Fibroblast of skin of left biceps (primary cell): Measurements from ENCODE around the gene MYCBP.
A peak's percentile ranks its signal among the peaks of the same experiment; 100 is the strongest.
"Not testable (repeated sequence)": the region's sequence is repeated elsewhere in the genome, so short reads cannot be mapped to it uniquely, and the experiment has no call there.

Experiments
- DNase-seq, 2 experiments: peaks; one replicate each; pipeline ENCODE4 v3.0.0-alpha.2; 2013; ENCODE audit warnings: low read depth in 2 of 2

MYCBP gene, protein sequence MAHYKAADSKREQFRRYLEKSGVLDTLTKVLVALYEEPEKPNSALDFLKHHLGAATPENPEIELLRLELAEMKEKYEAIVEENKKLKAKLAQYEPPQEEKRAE

DNA sequence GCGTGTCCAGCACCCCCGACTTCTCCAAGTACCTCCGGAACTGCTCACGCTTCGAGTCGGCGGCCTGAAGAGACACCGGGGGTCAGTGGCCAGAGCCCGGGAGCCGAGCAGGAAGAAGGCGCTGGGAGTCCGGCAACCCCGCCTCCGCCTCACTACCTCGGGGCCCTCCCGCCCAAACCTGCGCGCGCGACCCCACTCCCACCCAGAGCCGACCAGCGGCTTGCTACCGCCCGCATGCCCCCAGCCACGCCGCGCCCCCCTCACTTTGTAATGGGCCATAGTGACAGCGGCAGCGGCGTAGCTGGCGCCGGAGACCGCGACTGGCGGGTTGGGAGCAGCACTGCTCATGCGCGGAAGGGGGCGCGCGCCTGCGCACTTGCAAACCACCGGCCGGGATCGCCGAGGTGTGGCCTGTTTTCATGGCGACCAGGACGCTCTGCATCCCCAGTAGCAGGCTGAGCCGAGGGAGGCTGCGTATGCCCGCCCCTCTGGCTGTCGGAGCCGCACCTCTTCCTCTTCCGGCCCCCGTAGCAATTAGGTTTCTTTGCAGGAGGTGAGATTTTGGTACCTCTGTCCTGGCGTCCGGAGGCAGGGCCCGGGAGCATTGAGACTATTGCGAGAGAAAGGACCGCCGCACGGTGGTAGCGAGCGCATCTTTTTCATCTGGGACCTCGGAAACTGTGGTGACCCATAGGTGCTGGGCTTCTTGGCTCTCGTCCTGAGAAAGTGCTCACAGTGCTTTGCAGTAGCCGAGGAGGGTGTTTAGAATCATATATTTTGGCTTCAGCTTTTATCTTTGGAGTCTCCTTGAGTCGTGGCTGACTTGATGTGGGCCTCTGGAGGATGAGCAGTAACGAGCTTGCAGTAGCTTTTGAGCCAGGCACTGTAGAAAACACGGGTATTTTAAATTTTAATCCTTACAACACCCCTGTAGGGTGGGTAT, at the start of gene MYCBP:
Gene MYCBP (minus strand): TSS at position 322 of the 943 bp plus-strand sequence. CDS start 43 bp downstream, at position 279.
- DNase-seq: peak; percentile 81 to 83

DNA sequence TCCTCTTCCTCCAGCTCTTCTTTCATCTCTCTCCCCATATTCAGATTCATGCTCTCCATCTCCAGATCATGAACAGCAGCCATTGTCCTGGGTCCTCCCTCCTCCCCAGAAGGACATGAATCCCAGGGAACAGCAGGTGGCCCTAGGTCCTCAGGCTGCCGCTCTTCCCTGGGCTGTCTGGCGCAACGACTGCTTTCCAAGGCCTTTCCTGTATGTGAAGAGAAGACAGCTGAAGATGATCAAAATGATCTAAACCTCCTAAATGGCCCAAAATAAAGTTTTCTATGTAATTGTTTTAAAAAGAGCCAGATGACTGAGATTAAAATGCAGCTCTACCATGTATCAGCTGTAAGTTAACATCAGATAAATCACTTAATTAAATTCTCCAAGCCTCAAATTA, 46.0 kb upstream of the MYCBP start:
- no peak for DNase-seq

DNA sequence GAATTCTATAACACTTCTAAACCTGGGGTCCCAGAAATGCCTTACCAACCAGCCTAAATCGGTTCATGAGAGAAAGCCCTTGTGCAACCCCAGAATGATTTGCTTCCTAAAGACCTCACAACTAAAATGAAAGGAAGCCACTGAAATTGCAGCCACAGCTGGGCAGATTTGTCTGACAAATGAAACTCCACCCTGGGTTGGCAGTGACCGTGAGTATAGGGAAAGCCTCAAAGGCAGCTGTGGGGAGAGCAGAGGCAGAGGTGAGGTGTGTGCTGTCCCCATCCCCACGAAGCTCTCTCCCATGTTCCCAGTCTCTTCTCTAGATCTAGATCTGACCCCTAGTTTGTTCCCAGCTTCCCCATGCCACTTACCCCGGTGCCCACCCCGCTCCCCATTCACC, 45.4 kb upstream of the MYCBP start:
- DNase-seq: no peak

DNA sequence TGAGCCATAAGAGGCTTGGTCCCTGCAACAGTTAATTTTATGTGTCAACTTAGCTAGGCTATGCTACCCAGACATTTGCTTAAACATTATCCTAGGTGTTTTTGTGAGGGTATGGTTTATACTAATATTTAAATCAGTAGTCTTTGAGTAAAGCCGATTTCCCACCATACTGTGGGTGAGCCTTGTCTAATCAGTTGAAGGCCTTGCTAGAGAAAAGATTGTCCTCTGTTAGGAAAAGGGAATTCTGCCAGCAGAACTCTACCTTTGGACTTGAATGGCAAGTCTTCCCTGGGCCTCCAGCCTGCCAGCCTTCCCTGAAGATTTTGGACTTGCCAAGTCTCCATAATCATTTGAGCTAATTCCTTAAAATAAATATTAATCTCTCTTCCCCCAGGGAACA, 44.6 kb upstream of the MYCBP start:
- no peak for DNase-seq

DNA sequence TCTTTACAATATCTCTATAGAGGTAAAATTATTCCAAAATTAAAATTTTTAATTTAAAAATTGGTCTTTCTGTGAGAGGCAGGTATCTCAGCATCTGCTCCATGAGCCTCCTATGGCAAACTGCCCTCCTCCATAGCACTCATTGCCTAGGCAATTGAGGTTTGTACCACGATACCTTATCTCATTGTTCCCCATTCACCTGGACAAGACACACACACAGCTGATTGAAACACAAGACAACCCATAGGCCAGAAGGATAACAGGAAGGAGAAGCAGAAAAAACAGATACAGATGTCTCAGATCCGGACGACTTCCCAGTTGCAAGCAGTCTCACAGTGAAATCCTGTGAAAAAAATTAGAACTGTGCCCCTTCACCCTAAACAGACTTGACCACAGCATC, 44.2 kb upstream of the MYCBP start:
- no peak for DNase-seq

DNA sequence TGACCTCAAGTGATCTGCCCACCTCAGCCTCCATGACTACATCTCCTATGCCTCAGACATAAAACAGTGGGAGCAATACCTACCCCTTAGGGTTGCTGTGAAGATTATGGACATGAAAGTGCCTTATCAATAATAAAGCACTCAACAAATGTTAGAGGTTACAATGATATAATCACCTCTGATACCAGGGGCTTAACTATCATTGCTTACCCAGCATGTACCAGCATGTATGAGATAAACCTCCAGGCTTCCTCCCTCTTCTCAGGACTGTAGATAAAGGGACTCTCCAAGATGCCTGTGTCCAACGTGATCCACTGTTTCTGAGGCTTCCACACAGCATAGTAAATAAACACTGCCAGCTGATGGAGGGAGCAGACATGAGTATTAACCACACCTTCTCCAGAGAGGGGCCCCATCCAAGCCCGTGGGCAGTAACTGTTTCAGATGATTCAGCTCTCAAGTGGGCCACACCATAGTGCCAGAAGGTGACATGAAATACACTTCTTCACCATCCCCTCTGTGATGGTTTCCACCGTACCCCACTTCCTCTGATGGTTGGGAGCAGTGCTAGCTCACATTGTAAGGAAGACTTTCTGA, 42.3 kb upstream of the MYCBP start:
- no peak for DNase-seq

DNA sequence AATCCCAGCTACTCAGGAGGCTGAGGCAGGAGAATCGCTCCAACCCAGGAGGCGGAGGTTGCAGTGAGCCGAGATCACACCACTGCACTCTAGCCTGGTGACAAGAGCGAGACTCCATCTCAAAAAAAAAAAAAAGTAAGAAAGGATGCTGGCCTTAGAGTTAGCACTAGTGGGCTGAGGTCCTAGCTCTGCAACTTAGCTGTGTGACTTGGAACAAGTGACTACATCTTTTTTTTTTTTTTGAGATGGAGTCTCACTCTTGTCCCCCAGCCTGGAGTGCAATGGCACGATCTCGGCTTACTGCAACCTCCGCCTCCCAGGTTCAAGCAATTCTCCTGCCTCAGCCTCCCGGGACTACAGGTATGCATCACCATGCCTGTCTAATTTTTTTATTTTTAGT, 41.8 kb upstream of the MYCBP start:
- DNase-seq: not testable (repeated sequence)

DNA sequence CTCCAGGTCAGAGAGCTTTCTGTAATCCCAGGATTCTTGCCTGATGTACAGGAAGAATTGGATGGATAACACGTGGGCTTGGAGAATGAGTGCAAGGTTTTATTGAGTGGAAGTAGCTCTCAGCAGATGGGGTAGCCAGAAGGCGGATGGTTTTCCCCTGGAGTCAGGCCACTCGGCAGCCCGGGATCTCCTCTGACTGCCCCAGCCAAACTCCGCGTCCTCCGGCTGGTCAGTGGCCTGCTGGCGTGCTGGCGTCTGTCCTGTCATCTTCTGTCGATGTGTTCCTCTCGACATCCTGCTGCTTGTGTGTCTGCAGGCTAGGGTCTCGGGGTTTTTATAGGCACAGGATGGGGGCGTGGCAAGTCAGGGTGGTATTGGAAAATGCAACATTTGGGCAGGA, 35.7 kb upstream of the MYCBP start:
- DNase-seq: no peak

DNA sequence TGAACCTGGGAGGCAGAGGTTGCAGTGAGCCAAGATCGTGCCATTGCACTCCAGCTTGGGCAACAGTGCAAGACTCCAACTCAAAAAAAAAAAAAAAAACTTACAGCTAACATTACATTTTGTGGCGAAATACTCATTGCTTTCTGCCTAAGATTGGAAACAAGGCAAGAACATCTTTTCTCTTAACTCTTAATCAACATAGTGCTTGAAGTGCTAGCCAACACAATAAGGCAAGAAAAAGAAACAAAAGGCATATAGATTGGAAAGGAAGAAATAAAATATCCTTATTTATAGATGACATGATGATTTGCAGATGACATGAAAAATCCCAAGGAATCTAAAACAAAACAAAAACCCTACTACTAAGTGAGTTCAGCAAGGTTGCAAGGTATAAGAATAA, 32.8 kb upstream of the MYCBP start:
- no peak for DNase-seq

DNA sequence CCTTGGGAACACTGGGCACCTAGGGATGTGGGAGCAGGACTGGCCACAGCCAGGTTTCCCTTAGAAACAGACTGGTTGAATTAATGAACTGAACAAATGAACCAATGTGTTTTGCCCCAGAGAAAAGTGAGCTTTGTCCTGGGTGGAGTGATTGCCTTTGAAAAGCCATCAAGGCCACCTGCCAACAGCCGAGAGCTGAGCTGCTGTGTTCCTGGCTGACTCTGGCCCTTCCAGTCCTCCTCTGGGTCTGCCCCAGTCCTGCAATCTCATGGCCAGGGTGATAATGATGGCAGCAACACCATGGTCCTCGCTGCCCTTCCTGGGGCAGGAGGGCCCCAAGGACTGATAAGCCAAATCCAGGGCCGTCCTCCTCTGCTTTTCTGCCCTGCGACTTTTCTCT, 26.4 kb upstream of the MYCBP start:
- no peak for DNase-seq

DNA sequence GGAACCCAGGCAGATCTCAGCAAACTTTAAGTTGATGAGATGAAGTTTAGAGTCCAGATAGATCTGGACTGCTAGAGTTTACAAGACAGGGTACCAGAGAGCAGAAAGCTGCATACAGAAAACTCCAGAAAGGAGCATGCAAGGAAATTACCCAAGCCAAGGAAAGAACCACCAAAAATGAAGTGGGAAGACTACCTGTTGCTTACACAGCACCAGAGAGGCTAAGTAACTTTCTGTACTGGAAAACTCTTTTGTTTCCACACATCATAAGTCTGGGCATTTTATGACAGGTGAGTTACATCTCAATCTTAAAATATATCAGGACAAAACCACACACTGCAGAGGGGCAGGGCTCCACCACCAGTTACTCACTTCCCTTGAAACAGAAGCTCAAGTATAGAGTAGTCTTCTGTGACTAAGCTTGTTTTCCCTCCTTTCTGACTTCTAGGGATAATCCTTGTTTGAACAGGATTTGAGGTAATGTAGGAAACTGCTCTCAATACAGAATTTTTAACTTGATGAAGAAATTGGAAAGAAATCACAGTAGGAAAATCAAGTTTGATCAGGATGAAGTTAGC, 25.6 kb upstream of the MYCBP start:
- DNase-seq: no peak

DNA sequence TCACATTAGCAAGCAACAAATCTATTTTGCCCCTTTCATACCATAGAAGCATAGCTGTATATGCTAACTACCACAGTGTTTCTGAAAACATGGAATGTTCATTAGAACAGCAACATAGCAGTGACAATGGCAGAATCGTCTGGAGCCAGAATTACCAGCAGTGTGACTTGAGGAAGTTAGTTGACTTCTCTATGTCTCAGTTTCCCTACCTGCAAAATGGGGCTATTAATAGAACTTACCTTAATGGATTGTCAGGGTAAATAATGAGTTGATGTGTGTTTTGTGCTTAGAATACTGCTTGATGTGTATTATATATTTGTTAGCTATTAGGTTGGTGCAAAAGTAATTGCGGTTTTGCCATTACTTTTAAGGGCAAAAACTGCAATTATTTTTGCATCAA, 23.0 kb upstream of the MYCBP start:
- DNase-seq: no peak

DNA sequence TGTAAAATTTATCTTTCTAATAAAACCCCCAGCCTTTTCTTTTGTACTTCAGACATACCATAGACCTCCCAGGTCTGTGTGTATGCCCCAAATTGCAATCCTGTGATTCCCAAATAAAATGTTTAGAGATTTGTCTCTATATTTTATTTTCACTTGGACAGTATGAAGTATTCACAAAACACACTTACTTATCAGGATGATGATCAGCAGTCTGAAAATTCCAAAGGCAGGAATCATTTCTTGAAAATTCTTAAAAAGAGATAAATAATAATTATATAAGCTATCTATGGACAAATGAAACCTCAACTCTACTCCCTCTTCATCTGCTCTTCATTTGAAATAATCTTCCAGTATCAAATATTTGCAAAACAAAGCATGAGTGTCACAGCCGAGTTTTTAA, 19.8 kb upstream of the MYCBP start:
- no peak for DNase-seq

DNA sequence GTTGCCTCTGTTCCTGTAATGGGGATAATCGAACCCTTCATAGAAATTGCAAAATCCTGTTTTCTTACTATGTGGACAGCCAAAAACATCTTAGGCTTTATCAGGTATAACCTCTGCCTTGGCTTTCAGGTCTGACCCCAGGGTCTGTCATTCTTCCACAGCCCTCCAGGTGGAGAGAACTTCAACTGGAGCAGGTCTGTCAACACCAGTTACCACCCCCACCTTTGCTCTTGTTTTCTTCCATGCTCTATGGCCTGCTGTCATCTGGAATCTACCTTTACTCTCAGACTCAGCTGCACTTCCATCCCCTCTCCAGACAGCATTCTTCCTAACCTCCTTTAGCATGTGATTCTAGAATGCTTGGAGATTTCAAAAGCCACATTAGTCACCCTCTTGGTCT, 18.6 kb upstream of the MYCBP start:
- DNase-seq: no peak

DNA sequence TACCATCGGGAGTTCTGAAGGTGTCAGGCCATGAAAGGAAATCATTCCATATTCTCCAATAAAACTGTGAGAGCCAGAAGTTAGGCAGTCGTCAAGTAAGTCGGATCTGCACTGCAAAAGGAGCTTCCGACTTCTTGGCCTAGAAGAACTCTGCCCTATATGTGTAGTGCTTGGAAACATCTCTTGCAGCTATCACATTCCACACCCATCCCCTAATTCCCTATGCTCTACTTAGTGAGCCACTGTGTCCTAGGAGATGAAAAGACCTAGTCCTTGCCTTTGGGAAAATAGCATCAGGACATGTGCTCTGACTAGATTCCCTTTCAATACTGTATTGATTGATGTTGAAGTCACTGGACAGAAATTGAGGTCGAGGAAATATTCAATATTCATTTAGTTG, 16.4 kb upstream of the MYCBP start:
- DNase-seq: no peak

DNA sequence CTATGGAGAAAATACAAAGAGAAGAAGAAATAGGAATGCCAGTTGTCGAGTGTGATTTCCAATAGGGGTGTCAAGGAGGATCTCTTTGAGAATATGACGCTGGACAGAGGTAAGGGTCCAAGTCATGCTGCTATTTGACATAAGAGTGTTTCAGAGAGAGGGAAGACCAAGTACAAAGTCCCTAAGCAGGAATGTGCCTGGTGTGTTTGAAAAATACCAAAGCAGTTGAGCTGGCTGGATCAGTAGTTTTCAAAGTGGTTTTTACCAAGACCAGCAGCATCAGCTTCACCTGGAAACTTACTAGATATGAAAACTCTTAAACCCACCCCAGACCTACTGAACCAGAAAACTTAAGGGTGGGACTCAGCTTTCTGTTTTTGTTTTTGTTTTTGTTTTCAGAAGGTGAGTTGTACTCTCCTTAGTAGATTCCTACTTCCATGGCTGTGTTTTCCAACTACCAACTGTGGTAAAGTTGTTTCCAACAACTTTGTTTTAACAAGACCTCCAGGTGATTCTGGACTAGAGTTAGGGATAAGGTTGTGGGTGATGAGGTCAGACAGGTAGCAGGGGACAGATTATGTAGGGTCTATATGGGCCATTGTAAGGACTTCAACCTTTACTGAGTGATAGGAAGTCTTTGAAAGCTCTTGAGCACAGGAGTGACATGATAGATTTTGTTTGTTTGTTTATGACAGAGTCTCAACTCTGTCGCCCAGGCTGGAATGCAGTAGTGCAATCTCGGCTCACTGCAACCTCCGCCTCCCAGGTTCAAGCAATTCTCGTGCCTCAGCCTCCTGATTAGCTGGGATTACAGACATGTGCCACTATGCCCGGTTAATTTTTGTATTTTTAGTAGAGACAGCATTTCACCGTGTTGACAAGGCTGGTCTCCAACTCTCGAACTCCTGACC, 15.5 kb upstream of the MYCBP start:
- DNase-seq: no peak

DNA sequence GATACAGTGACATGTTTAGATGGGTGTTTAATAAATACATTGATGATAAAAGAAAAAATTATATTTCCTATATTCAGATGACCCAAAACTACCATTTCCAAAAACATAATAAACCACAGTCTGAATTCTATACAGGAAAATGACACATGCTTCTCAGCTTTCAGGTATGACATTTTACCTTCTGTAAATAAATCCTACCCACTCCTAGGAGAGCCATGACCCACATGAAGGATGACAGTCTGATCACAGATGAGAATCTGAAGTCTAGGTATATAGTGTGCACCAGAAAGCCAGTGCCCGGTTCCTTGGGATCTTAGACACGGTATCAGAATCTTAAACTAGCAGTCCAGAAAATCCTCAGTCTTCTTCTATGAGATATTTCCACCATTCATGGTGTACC, 11.9 kb upstream of the MYCBP start:
- no peak for DNase-seq

DNA sequence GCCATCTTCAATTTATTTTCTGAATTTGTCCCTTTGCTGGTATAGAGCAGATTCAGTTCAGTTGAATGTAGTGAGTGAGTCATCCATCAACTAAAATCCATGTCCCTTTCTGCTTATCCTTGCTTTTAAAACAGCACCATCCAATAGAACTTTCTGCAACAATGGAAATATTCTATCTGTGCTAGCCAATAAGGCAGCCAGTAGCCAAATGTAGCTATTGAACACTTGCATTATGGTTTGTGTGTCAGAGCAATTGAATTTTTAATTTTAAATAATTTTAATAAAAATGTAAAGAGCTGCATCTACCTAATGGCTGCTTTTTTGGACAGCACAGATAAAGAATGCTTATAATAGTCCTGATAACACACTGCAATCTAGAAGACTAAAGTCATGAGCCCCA, 8.3 kb upstream of the MYCBP start, which contains the start of gene GJA9:
Gene GJA9 (minus strand): TSS at position 101 of the 400 bp plus-strand sequence. CDS start 5,489 bp downstream, outside the sequence.
- no peak for DNase-seq

DNA sequence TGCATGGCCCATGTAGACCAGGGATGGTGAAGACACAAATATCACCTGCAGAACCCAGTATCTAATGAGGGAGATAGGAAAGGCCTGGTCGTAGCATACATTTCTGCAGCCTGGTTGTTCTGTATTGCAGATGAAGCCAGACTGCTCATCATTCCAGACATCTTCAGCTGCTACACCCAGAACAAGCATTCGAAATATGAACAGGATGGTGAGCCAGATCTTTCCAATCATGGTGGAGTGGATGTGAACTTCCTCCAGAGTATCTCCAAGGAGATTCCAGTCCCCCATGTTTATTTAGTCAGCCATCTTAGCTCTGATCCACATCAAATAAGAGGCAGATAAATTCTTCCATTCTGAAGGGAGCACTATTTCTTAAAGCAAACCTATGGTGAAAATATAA, 2.7 kb upstream of the MYCBP start:
- no peak for DNase-seq

DNA sequence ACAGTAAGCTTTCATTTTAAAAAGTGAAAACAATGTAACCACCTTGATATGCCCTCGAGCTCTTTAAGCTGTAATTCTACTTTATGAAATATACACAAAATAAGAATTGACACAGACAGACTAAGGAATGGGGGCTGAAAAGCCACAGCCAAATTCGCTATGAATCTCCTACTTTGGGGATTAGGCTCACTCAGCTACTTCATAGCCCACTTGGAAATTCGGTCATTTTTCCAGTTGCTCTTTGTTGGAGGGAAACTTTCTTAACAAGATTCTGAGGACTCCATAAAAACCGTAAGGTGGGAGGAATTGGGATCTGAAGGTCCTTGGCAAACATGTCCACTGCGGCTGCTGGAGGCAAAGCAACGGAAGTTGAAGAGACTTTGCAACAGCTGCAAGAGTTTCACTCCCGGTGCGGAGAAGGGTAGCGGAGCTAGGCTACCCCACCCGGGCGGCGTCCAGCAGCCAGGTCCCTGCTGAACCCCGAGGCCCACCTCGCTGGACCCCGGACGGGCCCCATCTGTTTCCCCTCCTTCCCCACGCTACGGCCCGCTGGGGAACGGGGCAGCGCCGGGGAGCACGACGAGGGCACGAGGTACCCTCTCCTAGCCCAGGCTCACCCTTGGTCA, 634 bp downstream of the MYCBP start:
- no peak for DNase-seq

DNA sequence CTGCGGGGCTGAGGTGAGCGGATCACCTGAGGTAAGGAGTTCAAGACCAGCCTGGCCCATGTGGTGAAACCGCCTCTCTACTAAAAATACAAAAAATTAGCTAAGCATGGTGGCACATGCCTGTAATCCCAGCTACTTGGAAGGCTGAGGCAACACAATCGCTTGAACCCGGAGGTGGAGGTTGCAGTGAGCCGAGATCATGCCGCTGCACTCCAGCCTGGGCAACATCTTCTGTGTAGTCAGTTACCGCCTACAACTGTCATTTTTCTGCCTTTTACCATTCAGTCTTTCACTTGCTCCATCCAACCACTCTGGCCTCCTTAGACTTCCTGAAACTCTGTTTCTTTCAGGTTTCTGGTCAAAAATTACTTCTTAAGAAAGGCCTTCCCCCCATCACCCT, 2.2 kb downstream of the MYCBP start:
- DNase-seq: no peak
